ENCODE measurements around the gene HYAL2. TPM values are rescaled to one million over a fixed set of nuclear protein-coding genes. Genes with fewer than 3 reads are reported as not detected.
A peak's percentile ranks its signal among the peaks of the same experiment; 100 is the strongest.

Gene HYAL2
- total and polyA plus RNA-seq, 8 donors, result 67.2 to 171 (median 91.3) TPM

DNA sequence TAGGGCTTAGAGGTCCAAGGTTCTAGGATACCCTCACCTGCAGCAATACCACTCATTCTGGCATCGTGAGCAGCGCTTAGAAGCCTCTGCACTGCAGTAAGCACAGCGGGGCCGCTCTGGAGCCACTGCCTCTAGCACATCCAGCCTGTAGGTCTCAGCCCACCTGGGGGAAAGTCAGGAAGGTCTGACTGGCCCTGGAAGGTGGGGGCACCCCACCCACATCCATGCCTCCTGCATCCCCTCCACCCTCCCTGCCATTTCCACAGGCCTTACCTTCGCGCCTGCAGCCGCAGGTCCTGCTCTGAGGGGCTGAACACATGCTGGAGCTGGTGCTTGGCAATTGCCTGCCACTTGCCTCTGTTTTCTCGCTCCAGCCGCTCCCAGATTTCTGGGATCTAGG, 19.0 kb upstream of the HYAL2 start:
- peak overlapping the region; percentile 59 to 81 for H3K4me3 ChIP-seq
- no peaks in the 10 kb centered on the region for H3K36me3 ChIP-seq
- peaks cover 22 to 65% of the 10 kb centered on the region in 2 donors for H3K4me1 ChIP-seq
- no peaks in the 10 kb centered on the region for H3K27me3 ChIP-seq
- no peaks in the 10 kb centered on the region for H3K9me3 ChIP-seq
- ATAC-seq, result no peak
- TF ChIP-seq, protein P1, sequence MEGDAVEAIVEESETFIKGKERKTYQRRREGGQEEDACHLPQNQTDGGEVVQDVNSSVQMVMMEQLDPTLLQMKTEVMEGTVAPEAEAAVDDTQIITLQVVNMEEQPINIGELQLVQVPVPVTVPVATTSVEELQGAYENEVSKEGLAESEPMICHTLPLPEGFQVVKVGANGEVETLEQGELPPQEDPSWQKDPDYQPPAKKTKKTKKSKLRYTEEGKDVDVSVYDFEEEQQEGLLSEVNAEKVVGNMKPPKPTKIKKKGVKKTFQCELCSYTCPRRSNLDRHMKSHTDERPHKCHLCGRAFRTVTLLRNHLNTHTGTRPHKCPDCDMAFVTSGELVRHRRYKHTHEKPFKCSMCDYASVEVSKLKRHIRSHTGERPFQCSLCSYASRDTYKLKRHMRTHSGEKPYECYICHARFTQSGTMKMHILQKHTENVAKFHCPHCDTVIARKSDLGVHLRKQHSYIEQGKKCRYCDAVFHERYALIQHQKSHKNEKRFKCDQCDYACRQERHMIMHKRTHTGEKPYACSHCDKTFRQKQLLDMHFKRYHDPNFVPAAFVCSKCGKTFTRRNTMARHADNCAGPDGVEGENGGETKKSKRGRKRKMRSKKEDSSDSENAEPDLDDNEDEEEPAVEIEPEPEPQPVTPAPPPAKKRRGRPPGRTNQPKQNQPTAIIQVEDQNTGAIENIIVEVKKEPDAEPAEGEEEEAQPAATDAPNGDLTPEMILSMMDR (IDR thresholded peaks at IDR 0.05), result no peak
- intact Hi-C loops (cut with DNase I), result no loop called here
- peak in 1 of 4 donors; percentile 75 for DNase-seq
- peak overlapping the region; percentile 94 to 98 for H3K27ac ChIP-seq

DNA sequence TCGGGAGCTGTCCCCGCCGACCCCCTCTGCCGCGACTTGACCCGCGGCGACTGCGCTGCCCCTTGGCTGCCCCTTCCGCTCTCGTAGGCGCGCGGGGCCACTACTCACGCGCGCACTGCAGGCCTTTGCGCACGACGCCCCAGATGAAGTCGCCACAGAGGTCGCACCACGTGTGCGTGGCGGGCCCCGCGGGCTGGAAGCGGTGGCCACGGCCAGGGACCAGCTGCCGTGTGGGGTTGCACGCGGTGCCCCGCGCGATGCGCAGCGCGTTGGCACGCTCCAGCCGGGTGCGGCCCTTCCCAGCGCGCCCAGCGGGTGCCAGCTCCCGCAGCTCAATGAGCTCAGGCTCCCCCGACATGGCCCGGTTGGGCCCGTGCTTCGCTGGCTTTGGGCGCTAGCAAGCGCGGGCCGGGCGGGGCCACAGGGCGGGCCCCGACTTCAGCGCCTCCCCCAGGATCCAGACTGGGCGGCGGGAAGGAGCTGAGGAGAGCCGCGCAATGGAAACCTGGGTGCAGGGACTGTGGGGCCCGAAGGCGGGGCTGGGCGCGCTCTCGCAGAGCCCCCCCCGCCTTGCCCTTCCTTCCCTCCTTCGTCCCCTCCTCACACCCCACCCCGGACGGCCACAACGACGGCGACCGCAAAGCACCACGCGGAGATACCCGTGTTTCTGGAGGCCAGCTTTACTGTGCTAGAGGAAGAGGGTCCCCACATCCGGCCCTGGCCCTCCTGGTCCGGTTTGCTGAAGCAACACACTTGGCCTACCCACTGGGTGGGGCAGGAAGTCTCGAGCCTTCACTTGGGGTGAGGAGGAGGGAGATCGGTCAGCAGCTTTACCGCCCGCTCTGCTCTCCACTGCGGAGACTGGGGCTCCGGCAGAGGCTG, 18.1 kb upstream of the HYAL2 start, which contains the start of gene RASSF1:
Gene RASSF1 (minus strand): TSS at position 389 of the 882 bp plus-strand sequence. CDS start 31 bp downstream, at position 358.
- TF ChIP-seq, protein P1 (IDR thresholded peaks at IDR 0.05), result no peak
- no peaks in the 10 kb centered on the region for H3K9me3 ChIP-seq
- ATAC-seq (peak; percentile 58), DNase-seq (peak; percentile 47 to 95 (median 80))
- H3K27ac ChIP-seq, result peak within 1 kb of the TSS; percentile 94 to 98
- intact Hi-C loops (cut with DNase I), result no loop called here
- H3K27me3 ChIP-seq, result no peaks in the 10 kb centered on the region
- peaks cover 29 to 65% of the 10 kb centered on the region in 2 donors for H3K4me1 ChIP-seq
- H3K4me3 ChIP-seq, result peak within 1 kb of the TSS; percentile 59 to 81
- no peaks in the 10 kb centered on the region for H3K36me3 ChIP-seq

DNA sequence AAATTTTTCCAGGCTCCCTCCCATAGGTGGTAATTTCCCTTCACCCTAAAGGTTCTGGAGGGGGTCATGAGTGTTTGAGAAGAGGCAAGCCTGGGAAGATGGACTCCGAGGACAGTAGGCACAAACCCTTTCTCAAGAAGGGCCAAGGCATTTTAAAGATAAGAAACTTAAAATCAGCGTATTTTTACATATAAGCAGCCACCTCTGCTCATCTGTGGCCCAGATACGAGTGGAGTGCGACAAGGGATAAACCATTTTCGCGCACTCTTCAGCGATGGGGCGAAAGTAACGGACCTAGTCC, 17.6 kb upstream of the HYAL2 start:
- DNase-seq, result no peak
- H3K36me3 ChIP-seq, result no peaks in the 10 kb centered on the region
- TF ChIP-seq, protein P1 (IDR thresholded peaks at IDR 0.05), result no peak
- H3K27me3 ChIP-seq, result no peaks in the 10 kb centered on the region
- H3K4me3 ChIP-seq, result peak overlapping the region; percentile 59 to 81
- ATAC-seq, result no peak
- peak overlapping the region; percentile 94 to 98 for H3K27ac ChIP-seq
- H3K4me1 ChIP-seq, result peaks cover 29 to 65% of the 10 kb centered on the region in 2 donors
- intact Hi-C loops (cut with DNase I), result no loop called here
- H3K9me3 ChIP-seq, result no peaks in the 10 kb centered on the region

DNA sequence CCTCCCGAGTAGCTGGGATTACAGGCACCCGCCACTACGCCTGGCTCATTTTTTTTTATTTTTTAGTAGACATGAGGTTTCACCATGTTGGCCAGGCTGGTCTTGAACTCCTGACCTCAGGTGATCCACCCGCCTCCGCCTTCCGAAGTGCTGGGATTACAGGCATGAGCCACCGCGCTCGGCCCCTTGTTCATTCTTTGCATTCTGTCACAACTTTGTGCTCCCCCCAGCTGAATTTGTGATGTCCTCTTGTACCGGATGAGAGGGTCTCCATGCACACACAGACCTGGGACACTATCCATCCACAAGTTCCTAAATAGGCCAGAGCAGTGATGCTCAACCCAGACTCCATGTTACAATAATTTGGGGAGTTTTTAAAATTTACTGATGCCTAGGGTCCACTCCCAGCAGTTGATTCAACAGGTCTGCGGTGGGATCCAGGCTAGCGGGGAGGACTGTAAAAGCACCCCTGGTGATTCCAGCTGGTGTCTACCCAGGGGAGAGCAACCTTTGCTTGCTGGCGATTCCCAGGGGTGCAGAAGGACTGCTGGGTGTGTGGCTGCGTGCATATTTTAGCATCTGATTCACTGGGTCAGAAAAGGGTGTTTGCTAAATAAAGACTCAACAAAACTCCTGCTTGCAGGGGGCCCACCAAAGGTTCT, 17.1 kb upstream of the HYAL2 start:
- Histone ChIP-seq H3K9me3 (no peaks in the 10 kb centered on the region), H3K4me1 (peaks cover 28 to 66% of the 10 kb centered on the region in 2 donors), H3K4me3 (peak overlapping the region; percentile 59 to 81), H3K27ac (peak overlapping the region; percentile 94 to 98), H3K27me3 (no peaks in the 10 kb centered on the region), H3K36me3 (no peaks in the 10 kb centered on the region)
- TF ChIP-seq, protein P1 (IDR thresholded peaks at IDR 0.05), result no peak
- intact Hi-C loops (cut with DNase I), result no loop called here
- DNase-seq, result no peak
- ATAC-seq, result no peak

DNA sequence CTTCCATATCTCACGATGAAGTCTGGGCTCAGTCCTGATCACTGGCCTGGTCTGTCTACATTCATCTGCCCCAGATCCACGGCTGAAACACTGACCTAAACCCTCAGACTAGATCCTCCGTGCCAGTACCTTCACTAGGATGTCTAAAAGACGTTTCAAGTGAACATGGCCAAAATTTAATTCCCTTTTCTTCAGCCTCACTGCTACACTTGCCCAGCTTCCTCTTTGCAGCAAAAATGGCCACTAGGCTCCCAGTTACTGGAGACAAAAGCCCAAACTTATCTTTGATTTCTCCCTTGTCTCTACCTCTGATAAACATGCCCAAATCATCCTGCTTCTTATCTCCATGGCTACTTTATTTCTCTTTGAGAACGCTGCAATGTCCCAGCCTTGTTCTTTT, 16.4 kb upstream of the HYAL2 start:
- intact Hi-C loops (cut with DNase I), result no loop called here
- peaks cover 35 to 73% of the 10 kb centered on the region in 2 donors for H3K4me1 ChIP-seq
- DNase-seq (no peak), ATAC-seq (no peak)
- TF ChIP-seq, protein P1 (IDR thresholded peaks at IDR 0.05), result no peak
- peak overlapping the region in 1 of 2 donors; percentile 81 for H3K4me3 ChIP-seq
- H3K36me3 ChIP-seq, result no peaks in the 10 kb centered on the region
- no peaks in the 10 kb centered on the region for H3K9me3 ChIP-seq
- peak overlapping the region; percentile 94 to 98 for H3K27ac ChIP-seq
- H3K27me3 ChIP-seq, result no peaks in the 10 kb centered on the region

Data from left lung (tissue), 10 donors.